ENCODE data around the gene CHST13.

GRCh38 chr3:126483321-126483761 is 40.6 kb upstream of the CHST13 start:
- TF ChIP-seq CTCF (IDR thresholded peaks at IDR 0.05) (no peak), POLR2AphosphoS5 (IDR thresholded peaks at IDR 0.05; ENCODE audit: insufficient read depth in 1 of 2, low read depth in 1 of 2) (no peak), POLR2A (IDR thresholded peaks at IDR 0.05) (no peak)
